WI38 (cell line): ENCODE results near the gene HCK.

Experiments
- H3K4me3 ChIP-seq: 2 replicates; pipeline ENCODE4 v1.5.1; 2011; ENCODE audit warnings: low read depth, mild to moderate bottlenecking, control low read depth, low read length
- CTCF ChIP-seq: IDR thresholded peaks from 2 replicates; pipeline ENCODE4 v1.5.1; 2012; ENCODE audit warnings: low read depth, mild to moderate bottlenecking, control low read depth, low read length

Gene HCK

GRCh38 chr20:32063695-32064094 lies 11.7 kb downstream of the HCK start:
- TF ChIP-seq CTCF = no peak
- no peak overlapping the region for H3K4me3 ChIP-seq

- no peak for TF ChIP-seq CTCF
These were observed 12.6 kb downstream of the HCK start for GRCh38 chr20:32064667-32065066.

GRCh38 chr20:32067234-32067821 lies 15.3 kb downstream of the HCK start:
- no peak for TF ChIP-seq CTCF
- H3K4me3 ChIP-seq = no peak overlapping the region

More at GRCh38 chr20:32064667-32065066, 12.6 kb downstream of the HCK start:
- no peak overlapping the region for H3K4me3 ChIP-seq

GRCh38 chr20:32068174-32068573 lies 16.1 kb downstream of the HCK start:
- TF ChIP-seq CTCF = no peak
- no peak overlapping the region for H3K4me3 ChIP-seq

- H3K4me3 ChIP-seq = no peak overlapping the region
- TF ChIP-seq CTCF = no peak
These were observed 17.7 kb downstream of the HCK start for GRCh38 chr20:32069711-32070110.

GRCh38 chr20:32070282-32070681 lies 18.2 kb downstream of the HCK start:
- TF ChIP-seq CTCF = no peak
- H3K4me3 ChIP-seq = no peak overlapping the region

GRCh38 chr20:32070690-32071213 lies 18.7 kb downstream of the HCK start:
- TF ChIP-seq CTCF = no peak
- no peak overlapping the region for H3K4me3 ChIP-seq
